Keratinocyte (primary cell): ENCODE results near the gene RHOJ. TPM values are rescaled to one million over a fixed set of nuclear protein-coding genes. Genes with fewer than 3 reads are reported as not detected.

Experiments used
- DNase-seq: peaks from one replicate; pipeline ENCODE4 v3.0.0-alpha.2; 2011; ENCODE audit warnings: low read depth, missing footprints, low spot score
- FAIRE-seq: peaks from 2 replicates; lab custom pipeline; 2011; peaks lifted over from hg19 to GRCh38; lab: Jason Lieb, UNC
- H2AFZ ChIP-seq: 2 replicates; pipeline ENCODE4 v1.6.0; 2012; ENCODE audit warnings: low read length, control low read depth, inconsistent platforms; ENCODE audit not compliant: control insufficient read depth
- H3K27ac ChIP-seq: 2 replicates; pipeline ENCODE4 v1.5.1; 2011; ENCODE audit warnings: low read length; ENCODE audit not compliant: control insufficient read depth, insufficient read depth
- H3K27me3 ChIP-seq: 3 replicates; pipeline ENCODE4 v1.6.0; 2011; ENCODE audit warnings: low read length; ENCODE audit not compliant: control insufficient read depth, insufficient read depth; ENCODE audit errors: extremely low read depth
- H3K36me3 ChIP-seq, 2 experiments: 2 replicates in 1 of 2; 3 replicates in 1 of 2; pipeline ENCODE4 v1.5.1; 2011; ENCODE audit warnings: low read length in 2 of 2, mild to moderate bottlenecking in 1 of 2; ENCODE audit not compliant: control insufficient read depth in 2 of 2, insufficient read depth in 2 of 2; ENCODE audit errors: extremely low read depth in 1 of 2
- H3K4me1 ChIP-seq: 3 replicates; pipeline ENCODE4 v1.5.1; 2011; ENCODE audit warnings: low read length; ENCODE audit not compliant: control insufficient read depth, insufficient read depth; ENCODE audit errors: extremely low read depth
- H3K4me2 ChIP-seq: 3 replicates; pipeline ENCODE4 v1.6.0; 2011; ENCODE audit warnings: low read depth, low read length; ENCODE audit not compliant: control insufficient read depth, insufficient read depth; ENCODE audit errors: extremely low read depth
- H3K4me3 ChIP-seq, 3 experiments: fragments of 200-600 bp in 1 of 3; sonication (generic) in 1 of 3; 2 replicates in 2 of 3; 3 replicates in 1 of 3; pipeline ENCODE4 v1.5.1; 2011 to 2016; ENCODE audit warnings: low read length in 3 of 3, mild to moderate bottlenecking in 3 of 3, control low read depth in 2 of 3, inconsistent platforms in 1 of 3, low read depth in 1 of 3, mixed read lengths in 1 of 3, mixed run types in 1 of 3, moderate library complexity in 1 of 3; ENCODE audit not compliant: control insufficient read depth in 2 of 3, insufficient read depth in 2 of 3; ENCODE audit errors: extremely low read depth in 1 of 3
- H3K79me2 ChIP-seq: 2 replicates; pipeline ENCODE4 v1.6.0; 2012; ENCODE audit warnings: low read length; ENCODE audit not compliant: control insufficient read depth, insufficient read depth
- H3K9ac ChIP-seq: 3 replicates; pipeline ENCODE4 v1.6.0; 2011; ENCODE audit warnings: low read length; ENCODE audit not compliant: control insufficient read depth, insufficient read depth; ENCODE audit errors: extremely low read depth
- H3K9me1 ChIP-seq: 3 replicates; pipeline ENCODE4 v1.6.0; 2011; ENCODE audit warnings: low read length; ENCODE audit not compliant: control insufficient read depth, insufficient read depth; ENCODE audit errors: extremely low read depth
- H3K9me3 ChIP-seq: 2 replicates; pipeline ENCODE4 v1.5.1; 2012; ENCODE audit warnings: low read depth, low read length; ENCODE audit not compliant: control insufficient read depth
- H4K20me1 ChIP-seq: 3 replicates; pipeline ENCODE4 v1.6.0; 2011; ENCODE audit warnings: low read length; ENCODE audit not compliant: control insufficient read depth, insufficient read depth; ENCODE audit errors: extremely low read depth
- CTCF ChIP-seq, 3 experiments: IDR thresholded peaks in 1 of 3; conservative IDR thresholded peaks in 1 of 3; optimal IDR thresholded peaks in 1 of 3; 2 replicates in 2 of 3; 3 replicates in 1 of 3; pipeline versions ENCODE3 to v1.5.1; 2011; ENCODE audit warnings: low read length in 3 of 3, mild to moderate bottlenecking in 3 of 3, moderate library complexity in 2 of 3, control low read depth in 1 of 3, inconsistent platforms in 1 of 3; ENCODE audit not compliant: insufficient read depth in 2 of 3; ENCODE audit errors: extremely low read depth in 1 of 3
- EZH2 ChIP-seq: IDR thresholded peaks from one replicate; pipeline ENCODE4 v1.6.1; 2012; ENCODE audit warnings: inconsistent platforms, mild to moderate bottlenecking, low read length, moderate library complexity
- dilution Hi-C: fragments of 300-500 bp; cut with MboI; formaldehyde crosslinking; loops from one replicate; pipeline ENCODE4 v1.7.0; 2020; ENCODE audit warnings: low sequenced_read_pairs; ENCODE audit not compliant: extremely low pct_ligation_motif_present
- polyA plus RNA-seq, 5 experiments: library from polyadenylated mRNA; depleted of rRNA in 3 of 5; stranded (reverse) in 3 of 5; stranded (forward) in 1 of 5; unstranded in 1 of 5; fragments of >200 nt; gene quantifications; 1 replicate in 1 of 5; 2 replicates in 3 of 5; 3 replicates in 1 of 5; pipeline versions ENCODE4 v1.2.1 to v1.2.3, GENCODE V29; 2011 to 2012; ENCODE audit warnings: missing spikeins in 2 of 5, low read depth in 1 of 5, low replicate concordance in 1 of 5

RHOJ gene
- polyA plus RNA-seq, 1 donor (not counting 4 experiments of a cell fraction or from before 2014, with no cell fraction given): 0.46 TPM

- Histone ChIP-seq H3K4me2 (no peak overlapping the region), H3K79me2 (no peaks in the 10 kb centered on the region), H3K27ac (no peak overlapping the region), H3K9me1 (no peaks in the 10 kb centered on the region), H2AFZ (no peak overlapping the region), H3K27me3 (peaks cover 3% of the 10 kb centered on the region), H3K36me3 (no peaks in the 10 kb centered on the region), H3K4me3 (no peak overlapping the region), H3K9ac (no peak overlapping the region), H4K20me1 (no peaks in the 10 kb centered on the region), H3K9me3 (no peaks in the 10 kb centered on the region), H3K4me1 (no peaks in the 10 kb centered on the region)
- dilution Hi-C loops: no loop called here
- DNase-seq: no peak
- FAIRE-seq: no peak
- TF ChIP-seq EZH2: no peak
- no peak for TF ChIP-seq CTCF (optimal IDR thresholded peaks at IDR 0.05 in 1 of 3, IDR thresholded peaks at IDR 0.05 in 1 of 3, conservative IDR thresholded peaks at IDR 0.05 in 1 of 3; ENCODE audit: extremely low read depth in 1 of 3, insufficient read depth in 2 of 3, low read length in 3 of 3)
Measured at GRCh38 chr14:63326840-63327239, 122.6 kb downstream of the RHOJ start.

GRCh38 chr14:63328787-63329737, 124.8 kb downstream of the RHOJ start:
- Histone ChIP-seq H3K36me3 (no peaks in the 10 kb centered on the region), H3K4me1 (no peaks in the 10 kb centered on the region), H3K79me2 (no peaks in the 10 kb centered on the region), H3K9me3 (no peaks in the 10 kb centered on the region), H3K4me2 (no peak overlapping the region), H3K9ac (no peak overlapping the region), H3K27me3 (peaks cover 3% of the 10 kb centered on the region), H4K20me1 (no peaks in the 10 kb centered on the region), H3K9me1 (no peaks in the 10 kb centered on the region), H3K4me3 (no peak overlapping the region), H2AFZ (no peak overlapping the region), H3K27ac (no peak overlapping the region)
- dilution Hi-C loops: no loop called here
- DNase-seq (no peak), FAIRE-seq (no peak)
- TF ChIP-seq CTCF (optimal IDR thresholded peaks at IDR 0.05 in 1 of 3, IDR thresholded peaks at IDR 0.05 in 1 of 3, conservative IDR thresholded peaks at IDR 0.05 in 1 of 3; ENCODE audit: extremely low read depth in 1 of 3, insufficient read depth in 2 of 3, low read length in 3 of 3) (no peak), EZH2 (no peak)
